Measurements from ENCODE around the gene ENPP3. TPM values are rescaled to one million over a fixed set of nuclear protein-coding genes. Genes with fewer than 3 reads are reported as not detected.

Gene ENPP3
- total RNA-seq, 1 experiment from 2014 or later, result 0.15 TPM

DNA sequence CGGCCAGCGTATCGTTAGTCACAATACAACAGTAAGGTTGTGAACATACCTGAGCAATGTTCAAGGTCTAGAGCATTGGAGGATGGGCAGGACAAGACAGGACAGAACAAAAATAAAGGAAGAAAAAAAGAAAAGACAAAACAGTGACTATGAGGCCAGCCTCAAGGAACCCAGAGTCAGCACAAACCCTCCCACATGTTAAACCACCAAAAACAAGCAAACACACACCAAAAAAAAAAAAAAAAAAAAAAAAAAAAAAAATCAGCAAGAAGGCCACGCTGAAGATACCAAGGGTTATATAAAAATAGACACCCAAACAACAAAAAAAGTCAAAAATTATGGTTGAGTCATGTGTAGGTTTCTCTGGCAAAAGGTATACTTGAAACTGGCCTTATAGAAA is 21.8 kb upstream of the ENPP3 start:
- no peak overlapping the region for H3K27ac Mint-ChIP-seq
- no peak overlapping the region for H2BK120ac ChIP-seq (ENCODE audit: low read depth, low read length, poor library complexity, severe bottlenecking)
- no peaks in the 10 kb centered on the region for H3K9me3 Mint-ChIP-seq
- H2AK5ac ChIP-seq (ENCODE audit: insufficient read length, low read length), result no peak overlapping the region
- no peaks in the 10 kb centered on the region for H3K27me3 Mint-ChIP-seq (ENCODE audit: low read depth)
- no peak overlapping the region for H2AFZ ChIP-seq (ENCODE audit: low read length)
- H2BK12ac ChIP-seq (ENCODE audit: insufficient read length, low read depth, low read length), result no peak overlapping the region
- no peak overlapping the region for H3K14ac ChIP-seq (ENCODE audit: insufficient read depth, low read length)
- 0 out of 2 replicates have a peak overlapping the region, but pooled peaks have one; percentile 94 for H2BK15ac ChIP-seq (ENCODE audit: low read depth, low read length)
- H3K4me2 ChIP-seq (ENCODE audit: insufficient read depth, insufficient read length, low read length), result no peak overlapping the region
- H3K4me1 ChIP-seq (ENCODE audit: insufficient read depth, low read length), result no peaks in the 10 kb centered on the region
- peaks cover 3 to 45% (median 27%) of the 10 kb centered on the region in 3 experiments; a peak in 5 of 7 replicates for H3K36me3 Mint-ChIP-seq (ENCODE audit: insufficient read depth in 1 of 3, low read depth in 3 of 3)
- H3K79me1 ChIP-seq (ENCODE audit: insufficient read depth, low read depth, low read length, poor library complexity, severe bottlenecking), result no peaks in the 10 kb centered on the region
- no peaks in the 10 kb centered on the region for H3K23me2 ChIP-seq (ENCODE audit: insufficient read length, low read depth, low read length, poor library complexity, severe bottlenecking)
- H4K20me1 ChIP-seq (ENCODE audit: control insufficient read depth, insufficient read depth, insufficient read length), result no peaks in the 10 kb centered on the region
- no peak overlapping the region for H4K8ac ChIP-seq (replicated peaks; ENCODE audit: insufficient read length, low read depth, low read length)
- H2BK5ac ChIP-seq (ENCODE audit: insufficient read length, low read length), result no peak overlapping the region
- TF ChIP-seq, protein P1, sequence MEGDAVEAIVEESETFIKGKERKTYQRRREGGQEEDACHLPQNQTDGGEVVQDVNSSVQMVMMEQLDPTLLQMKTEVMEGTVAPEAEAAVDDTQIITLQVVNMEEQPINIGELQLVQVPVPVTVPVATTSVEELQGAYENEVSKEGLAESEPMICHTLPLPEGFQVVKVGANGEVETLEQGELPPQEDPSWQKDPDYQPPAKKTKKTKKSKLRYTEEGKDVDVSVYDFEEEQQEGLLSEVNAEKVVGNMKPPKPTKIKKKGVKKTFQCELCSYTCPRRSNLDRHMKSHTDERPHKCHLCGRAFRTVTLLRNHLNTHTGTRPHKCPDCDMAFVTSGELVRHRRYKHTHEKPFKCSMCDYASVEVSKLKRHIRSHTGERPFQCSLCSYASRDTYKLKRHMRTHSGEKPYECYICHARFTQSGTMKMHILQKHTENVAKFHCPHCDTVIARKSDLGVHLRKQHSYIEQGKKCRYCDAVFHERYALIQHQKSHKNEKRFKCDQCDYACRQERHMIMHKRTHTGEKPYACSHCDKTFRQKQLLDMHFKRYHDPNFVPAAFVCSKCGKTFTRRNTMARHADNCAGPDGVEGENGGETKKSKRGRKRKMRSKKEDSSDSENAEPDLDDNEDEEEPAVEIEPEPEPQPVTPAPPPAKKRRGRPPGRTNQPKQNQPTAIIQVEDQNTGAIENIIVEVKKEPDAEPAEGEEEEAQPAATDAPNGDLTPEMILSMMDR (conservative IDR thresholded peaks at IDR 0.05), result no peak
- no peak overlapping the region for H3K23ac ChIP-seq (ENCODE audit: insufficient read length, low read depth, low read length)
- H3K4me1 Mint-ChIP-seq, result no peaks in the 10 kb centered on the region
- DNase-seq, result no peak
- H3K27me3 ChIP-seq (ENCODE audit: insufficient read depth, low read length), result no peaks in the 10 kb centered on the region
- H3T11ph ChIP-seq (ENCODE audit: low read length), result no peak overlapping the region
- H3K27ac ChIP-seq (ENCODE audit: insufficient read length, low read depth, low read length), result no peak overlapping the region
- H4K91ac ChIP-seq (ENCODE audit: insufficient read length, low read depth, low read length), result no peak overlapping the region
- no peak overlapping the region for H3K4ac ChIP-seq (ENCODE audit: low read depth, low read length)
- no peak overlapping the region for H3K4me3 Mint-ChIP-seq
- H3K18ac ChIP-seq (ENCODE audit: insufficient read length, low read depth, low read length), result no peak overlapping the region
- no peak overlapping the region for H3K56ac ChIP-seq (ENCODE audit: insufficient read length, low read depth, low read length)
- no CpG with 5 or more reads among the region's 4 CpGs for WGBS (ENCODE audit: extremely low coverage, insufficient read length, low lambda C conversion rate)
- no peak overlapping the region for H4K5ac ChIP-seq (ENCODE audit: insufficient read length, low read depth, low read length)
- no peak overlapping the region for H2BK20ac ChIP-seq (ENCODE audit: low read depth, low read length, poor library complexity, severe bottlenecking)
- H3K79me2 ChIP-seq (ENCODE audit: insufficient read depth, low read length), result no peaks in the 10 kb centered on the region
- H3K9ac ChIP-seq (ENCODE audit: extremely low read depth, insufficient read length, low read length), result peak overlapping the region; percentile 23
- H3K9me3 ChIP-seq (ENCODE audit: control insufficient read depth, low read depth, low read length), result no peaks in the 10 kb centered on the region

Measured in H9 (cell line).